Neural progenitor cell (in vitro differentiated cells): ENCODE measurements around the gene BUB1B. TPM values are rescaled to one million over a fixed set of nuclear protein-coding genes. Genes with fewer than 3 reads are reported as not detected.

Experiments
- DNase-seq: peaks from one replicate; pipeline ENCODE4 v3.0.0-alpha.2; 2016; ENCODE audit warnings: low spot score
- H2AFZ ChIP-seq: fragments of 200-600 bp; sonication (generic); replicated peaks from 2 replicates; pipeline ENCODE4 v1.6.1; 2016; ENCODE audit warnings: antibody characterized with exemption
- H3F3A ChIP-seq: fragments of 200-600 bp; sonication (generic); 2 replicates; pipeline ENCODE4 v1.6.1; 2016; ENCODE audit warnings: antibody characterized with exemption, low read depth
- H3K27ac ChIP-seq: fragments of 200-600 bp; sonication (generic); 2 replicates; pipeline ENCODE4 v1.5.1; 2016; ENCODE audit warnings: mild to moderate bottlenecking
- H3K27me3 ChIP-seq: fragments of 200-600 bp; sonication (generic); 2 replicates; pipeline ENCODE4 v1.6.1; 2016; ENCODE audit warnings: mild to moderate bottlenecking, moderate library complexity
- H3K36me3 ChIP-seq: fragments of 200-600 bp; sonication (generic); 2 replicates; pipeline ENCODE4 v1.5.1; 2016
- H3K4me1 ChIP-seq: fragments of 200-600 bp; sonication (generic); 2 replicates; pipeline ENCODE4 v1.6.1; 2016; ENCODE audit warnings: mixed run types
- H3K4me2 ChIP-seq: fragments of 200-600 bp; sonication (generic); 2 replicates; pipeline ENCODE4 v1.6.1; 2016
- H3K4me3 ChIP-seq: fragments of 200-600 bp; sonication (generic); 2 replicates; pipeline ENCODE4 v1.5.1; 2016
- H3K79me2 ChIP-seq: fragments of 200-600 bp; sonication (generic); 2 replicates; pipeline ENCODE4 v1.6.1; 2016; ENCODE audit warnings: low read depth
- H3K9ac ChIP-seq: fragments of 200-600 bp; sonication (generic); 2 replicates; pipeline ENCODE4 v1.6.1; 2016
- H3K9me3 ChIP-seq: fragments of 200-600 bp; sonication (generic); 2 replicates; pipeline ENCODE4 v1.5.1; 2016; ENCODE audit warnings: low read depth
- H4K20me1 ChIP-seq: fragments of 200-600 bp; sonication (generic); 2 replicates; pipeline ENCODE4 v1.6.1; 2016; ENCODE audit warnings: low read depth
- H3K27ac Mint-ChIP-seq: 3 replicates; pipeline ENCODE4 v1.8.0; 2021; ENCODE audit warnings: mixed read lengths
- H3K27me3 Mint-ChIP-seq: 2 replicates; pipeline ENCODE4 v1.8.0; 2022; ENCODE audit warnings: low read depth, mild to moderate bottlenecking, inconsistent platforms, moderate library complexity, mixed read lengths; ENCODE audit not compliant: insufficient read depth
- H3K36me3 Mint-ChIP-seq: 3 replicates; pipeline ENCODE4 v1.8.0; 2021; ENCODE audit warnings: mixed read lengths
- H3K4me1 Mint-ChIP-seq: 3 replicates; pipeline ENCODE4 v1.8.0; 2021; ENCODE audit warnings: mixed read lengths
- H3K4me3 Mint-ChIP-seq: 3 replicates; pipeline ENCODE4 v1.8.0; 2021; ENCODE audit warnings: mild to moderate bottlenecking, moderate library complexity, mixed read lengths
- H3K9me3 Mint-ChIP-seq: 3 replicates; pipeline ENCODE4 v1.8.0; 2020; ENCODE audit warnings: mixed read lengths
- CTCF ChIP-seq: fragments of 200-600 bp; sonication (generic); IDR thresholded peaks from 2 replicates; pipeline ENCODE4 v1.5.1; 2017; ENCODE audit warnings: antibody characterized with exemption, mild to moderate bottlenecking
- EZH2 ChIP-seq: fragments of 200-600 bp; sonication (generic); IDR thresholded peaks from 2 replicates; pipeline ENCODE4 v1.6.1; 2017; ENCODE audit warnings: antibody characterized with exemption, mild to moderate bottlenecking, moderate library complexity
- EZH2phosphoT487 ChIP-seq: fragments of 200-600 bp; sonication (generic); IDR thresholded peaks from 2 replicates; pipeline ENCODE4 v1.6.1; 2017; ENCODE audit warnings: antibody characterized with exemption
- total RNA-seq: library from RNA; depleted of rRNA; stranded (reverse); fragments of >200 nt; gene quantifications from 2 replicates; pipeline ENCODE4 v1.2.3, GENCODE V29; 2015; ENCODE audit warnings: low replicate concordance

BUB1B gene
- total RNA-seq, 1 donor from 2014 or later: 167 TPM

DNA sequence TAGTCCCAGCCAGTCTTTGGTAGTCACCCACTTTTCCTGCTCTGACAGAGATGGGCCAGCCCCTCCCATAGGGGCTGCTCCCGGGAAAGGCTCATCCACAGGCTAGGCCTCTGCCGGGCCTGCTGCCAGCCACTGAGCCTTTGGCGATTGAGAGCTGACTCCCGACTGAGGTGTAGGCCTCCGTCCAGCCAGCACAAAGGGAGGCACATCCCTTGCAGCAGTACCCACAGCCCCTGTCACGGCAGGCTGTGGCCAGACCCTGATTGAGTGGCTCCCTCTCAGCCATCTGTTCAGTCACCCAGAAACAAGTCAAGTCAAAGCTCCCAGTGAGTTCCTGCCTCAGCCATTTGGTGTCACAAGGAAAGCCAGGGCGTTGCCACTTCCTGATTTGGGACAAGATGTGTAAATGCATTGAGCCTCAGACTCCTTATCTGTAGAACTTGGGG is 71.8 kb downstream of the BUB1B start:
- Histone ChIP-seq H3K9ac (no peak overlapping the region), H3K27me3 (peaks cover 4% of the 10 kb centered on the region), H3K36me3 (no peaks in the 10 kb centered on the region), H3K79me2 (no peaks in the 10 kb centered on the region), H3K4me1 (no peaks in the 10 kb centered on the region), H4K20me1 (no peaks in the 10 kb centered on the region), H3K4me3 (no peak overlapping the region), H3K9me3 (no peaks in the 10 kb centered on the region), H3K4me2 (no peak overlapping the region), H3K27ac (no peak overlapping the region), H3F3A (peaks cover 7% of the 10 kb centered on the region), H2AFZ (no peak overlapping the region)
- Mint-ChIP-seq H3K36me3 (peaks cover 5% of the 10 kb centered on the region), H3K9me3 (no peaks in the 10 kb centered on the region), H3K27me3 (peaks cover 2% of the 10 kb centered on the region), H3K4me1 (peaks cover 7% of the 10 kb centered on the region), H3K4me3 (no peak overlapping the region), H3K27ac (no peak overlapping the region)
- no peak for DNase-seq
- TF ChIP-seq CTCF: no peak
- no peak for TF ChIP-seq EZH2
- no peak for TF ChIP-seq EZH2phosphoT487

DNA sequence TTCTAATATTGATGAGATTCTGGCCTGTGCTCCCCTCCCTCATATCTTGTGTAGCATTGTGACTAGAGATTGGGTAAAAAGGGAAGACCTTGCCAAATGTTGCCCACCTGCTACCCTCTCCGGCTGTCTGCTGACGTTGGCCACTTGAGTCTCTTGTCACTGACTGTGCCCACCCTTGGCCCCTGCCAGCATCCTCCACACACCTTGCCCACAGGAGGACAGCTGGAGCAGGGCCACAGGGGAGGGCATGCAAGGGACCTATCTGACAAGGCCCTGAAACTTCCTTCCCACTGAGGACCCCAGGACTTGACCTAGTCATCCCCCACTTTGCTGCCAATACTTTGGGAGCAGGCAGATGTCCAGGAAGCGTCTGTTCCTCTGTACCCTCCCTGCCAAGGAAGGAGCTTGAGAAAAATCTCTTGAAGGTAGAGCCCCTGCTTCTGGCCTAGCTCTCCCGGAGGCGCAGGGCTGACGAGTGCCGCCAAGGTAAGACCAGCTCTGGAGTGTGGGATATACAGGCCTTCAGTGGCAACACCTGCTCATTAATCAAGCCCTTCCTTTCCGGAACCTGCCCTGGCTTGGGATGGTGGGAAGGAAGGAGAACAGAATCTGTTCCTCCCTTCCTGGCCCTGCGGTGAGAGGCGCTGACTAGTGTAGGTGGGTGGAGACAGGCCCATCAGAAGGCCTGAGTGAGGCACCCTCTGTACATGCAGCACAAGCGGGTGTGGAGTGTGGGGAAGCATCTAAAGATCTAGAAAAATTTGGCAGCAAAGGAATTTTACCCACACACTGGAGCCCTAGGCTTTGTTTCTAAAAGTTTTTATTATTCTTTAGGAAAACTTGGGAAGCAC is 73.1 kb downstream of the BUB1B start:
- H3F3A ChIP-seq: peaks cover 7% of the 10 kb centered on the region
- no peak overlapping the region for H3K4me3 ChIP-seq
- DNase-seq: no peak
- no peaks in the 10 kb centered on the region for H3K36me3 ChIP-seq
- peaks cover 5% of the 10 kb centered on the region for H3K36me3 Mint-ChIP-seq
- H3K9me3 ChIP-seq: no peaks in the 10 kb centered on the region
- no peaks in the 10 kb centered on the region for H4K20me1 ChIP-seq
- H3K9ac ChIP-seq: no peak overlapping the region
- H3K27me3 ChIP-seq: peaks cover 17% of the 10 kb centered on the region
- H3K27ac ChIP-seq: no peak overlapping the region
- H3K27ac Mint-ChIP-seq: no peak overlapping the region
- no peak overlapping the region for H3K4me2 ChIP-seq
- H3K4me1 Mint-ChIP-seq: peaks cover 12% of the 10 kb centered on the region
- H3K4me1 ChIP-seq: peaks cover 4% of the 10 kb centered on the region
- no peaks in the 10 kb centered on the region for H3K79me2 ChIP-seq
- TF ChIP-seq CTCF: no peak
- no peaks in the 10 kb centered on the region for H3K9me3 Mint-ChIP-seq
- no peak overlapping the region for H2AFZ ChIP-seq
- H3K4me3 Mint-ChIP-seq: no peak overlapping the region
- H3K27me3 Mint-ChIP-seq: peaks cover 3% of the 10 kb centered on the region

DNA sequence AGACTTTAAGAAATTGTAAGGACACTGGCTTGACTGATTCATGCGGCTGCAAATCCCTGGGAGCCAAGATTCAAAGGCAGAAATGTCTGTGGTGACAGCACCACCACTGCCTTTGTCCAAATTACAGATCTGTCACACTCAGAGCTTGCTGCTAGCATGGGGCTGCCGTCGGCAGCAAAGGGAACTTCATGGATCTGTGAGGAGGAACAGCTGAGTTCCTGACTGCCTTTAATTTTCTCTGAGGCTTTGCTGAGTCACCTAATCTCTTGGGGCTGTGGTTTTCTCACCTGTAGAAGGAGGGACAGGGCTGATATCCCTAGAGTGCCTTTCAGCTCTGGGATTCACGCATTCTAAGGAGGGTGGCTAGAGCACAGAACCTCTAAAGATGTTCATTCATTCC is 73.9 kb downstream of the BUB1B start:
- Histone ChIP-seq H3K4me1 (peaks cover 4% of the 10 kb centered on the region), H4K20me1 (no peaks in the 10 kb centered on the region), H3K4me3 (no peak overlapping the region), H3K9me3 (no peaks in the 10 kb centered on the region), H3K4me2 (no peak overlapping the region), H3K9ac (no peak overlapping the region), H2AFZ (no peak overlapping the region), H3K27ac (no peak overlapping the region), H3F3A (peaks cover 7% of the 10 kb centered on the region), H3K27me3 (peaks cover 25% of the 10 kb centered on the region), H3K79me2 (no peaks in the 10 kb centered on the region), H3K36me3 (no peaks in the 10 kb centered on the region)
- no peak for TF ChIP-seq EZH2
- TF ChIP-seq CTCF: no peak
- TF ChIP-seq EZH2phosphoT487: no peak
- H3K27ac Mint-ChIP-seq: no peak overlapping the region
- no peaks in the 10 kb centered on the region for H3K9me3 Mint-ChIP-seq
- no peak overlapping the region for H3K4me3 Mint-ChIP-seq
- DNase-seq: no peak
- H3K27me3 Mint-ChIP-seq: peaks cover 8% of the 10 kb centered on the region
- H3K36me3 Mint-ChIP-seq: peaks cover 5% of the 10 kb centered on the region
- peaks cover 17% of the 10 kb centered on the region for H3K4me1 Mint-ChIP-seq
